Brain microvascular endothelial cell (primary cell): ENCODE data around the gene GPHN.
"Not testable (repeated sequence)": the region's sequence is repeated elsewhere in the genome, so short reads cannot be mapped to it uniquely, and the experiment has no call there.

ENCODE experiments used
- DNase-seq: peaks from one replicate; pipeline ENCODE4 v3.0.0-alpha.2; 2020
- H3K27ac ChIP-seq: fragments of 250-450 bp; sonication (Bioruptor Pico); 2 replicates; pipeline ENCODE4 v1.5.1; 2020; ENCODE audit warnings: mild to moderate bottlenecking, moderate library complexity
- H3K27me3 ChIP-seq: fragments of 250-450 bp; sonication (Bioruptor Pico); replicated peaks from 2 replicates; pipeline ENCODE4 v1.5.1; 2020; ENCODE audit warnings: mild to moderate bottlenecking
- H3K36me3 ChIP-seq: fragments of 250-450 bp; sonication (Bioruptor Pico); replicated peaks from 2 replicates; pipeline ENCODE4 v1.5.1; 2020; ENCODE audit warnings: mild to moderate bottlenecking
- H3K4me3 ChIP-seq: 2 replicates; pipeline ENCODE4 v1.5.1; 2011; ENCODE audit warnings: low read depth, mild to moderate bottlenecking, control low read depth, low read length, moderate library complexity
- CTCF ChIP-seq: IDR thresholded peaks from 2 replicates; pipeline ENCODE4 v1.5.1; 2011; ENCODE audit warnings: low read depth, mild to moderate bottlenecking, moderate library complexity, low read length, control low read depth, inconsistent platforms; ENCODE audit errors: missing control alignments
- in situ Hi-C: cut with HindIII; loops from 2 replicates; pipeline ENCODE4 v1.10.0; 2017; ENCODE audit warnings: low sequenced_read_pairs, low pct_ligation_motif_present

GPHN gene

GRCh38 chr14:66824251-66824650 lies 316.3 kb downstream of the GPHN start:
- no peak for DNase-seq
- in situ Hi-C loops: no loop called here

GRCh38 chr14:66827182-66827581 lies 319.2 kb downstream of the GPHN start:
- Histone ChIP-seq H3K4me3 (no peak overlapping the region), H3K36me3 (no peaks in the 10 kb centered on the region), H3K27ac (no peak overlapping the region), H3K27me3 (no peaks in the 10 kb centered on the region)
- in situ Hi-C loops: no loop called here
- no peak for TF ChIP-seq CTCF
- DNase-seq: no peak

More at GRCh38 chr14:66824251-66824650, 316.3 kb downstream of the GPHN start:
- H3K27me3 ChIP-seq: no peaks in the 10 kb centered on the region
- no peak for TF ChIP-seq CTCF
- H3K36me3 ChIP-seq: no peaks in the 10 kb centered on the region
- H3K27ac ChIP-seq: no peak overlapping the region
- H3K4me3 ChIP-seq: no peak overlapping the region

GRCh38 chr14:66831173-66831572 lies 323.2 kb downstream of the GPHN start:
- H3K36me3 ChIP-seq: no peaks in the 10 kb centered on the region
- no peaks in the 10 kb centered on the region for H3K27me3 ChIP-seq
- in situ Hi-C loops: no loop called here
- TF ChIP-seq CTCF: no peak
- no peak for DNase-seq
- H3K4me3 ChIP-seq: no peak overlapping the region
- H3K27ac ChIP-seq: no peak overlapping the region

- TF ChIP-seq CTCF: no peak
- Histone ChIP-seq H3K4me3 (no peak overlapping the region), H3K27me3 (no peaks in the 10 kb centered on the region), H3K36me3 (no peaks in the 10 kb centered on the region), H3K27ac (no peak overlapping the region)
- in situ Hi-C loops: no loop called here
- DNase-seq: no peak
Measured at GRCh38 chr14:66833816-66834215, 325.9 kb downstream of the GPHN start.

- H3K27me3 ChIP-seq, H3K36me3 ChIP-seq, in situ Hi-C loops, DNase-seq, H3K4me3 ChIP-seq, H3K27ac ChIP-seq: not testable (repeated sequence)
Measured at GRCh38 chr14:66837436-66837835, 329.5 kb downstream of the GPHN start.

GRCh38 chr14:66842911-66843512 lies 335.1 kb downstream of the GPHN start:
- TF ChIP-seq CTCF: no peak
- DNase-seq: no peak
- no peaks in the 10 kb centered on the region for H3K27me3 ChIP-seq
- H3K27ac ChIP-seq: no peak overlapping the region
- no peaks in the 10 kb centered on the region for H3K36me3 ChIP-seq
- in situ Hi-C loops: no loop called here
- no peak overlapping the region for H3K4me3 ChIP-seq
